Measurements from ENCODE around the gene CLASRP.

- TF ChIP-seq CTCF (conservative IDR thresholded peaks at IDR 0.05; ENCODE audit: low read length) (no peak), EZH2phosphoT487 (IDR thresholded peaks at IDR 0.05; ENCODE audit: borderline replicate concordance, low read depth, low read length) (no peak)
These were observed 75.3 kb downstream of the CLASRP start for GRCh38 chr19:45114116-45114515.
